NK-92 treated with Interleukin-12 subunit alpha and Interleukin-12 subunit beta, amount 100 ng/mL, for 24 hours (cell line): ENCODE results near the gene AKT1.

Source experiments
- DNase-seq: peaks from one replicate; lab custom pipeline; 2025; lab: John Stamatoyannopoulos, UW

Gene AKT1

GRCh38 chr14:104786091-104786586, 9.4 kb downstream of the AKT1 start:
- DNase-seq: no peak

- no peak for DNase-seq
These were observed 9.9 kb downstream of the AKT1 start for GRCh38 chr14:104785708-104786080.

- no peak for DNase-seq
These were observed 10.5 kb downstream of the AKT1 start for GRCh38 chr14:104784846-104785707.

GRCh38 chr14:104784218-104784568, 11.4 kb downstream of the AKT1 start:
- DNase-seq: no peak

GRCh38 chr14:104783484-104784217, 11.9 kb downstream of the AKT1 start:
- no peak for DNase-seq

GRCh38 chr14:104782808-104783139, 12.8 kb downstream of the AKT1 start:
- DNase-seq: no peak

- DNase-seq: no peak
These were observed 13.3 kb downstream of the AKT1 start for GRCh38 chr14:104782086-104782807.

- no peak for DNase-seq
These were observed 14.1 kb downstream of the AKT1 start for GRCh38 chr14:104781271-104782077.

- DNase-seq: no peak
These were observed 15.0 kb downstream of the AKT1 start for GRCh38 chr14:104780513-104781030.

- no peak for DNase-seq
These were observed 15.6 kb downstream of the AKT1 start for GRCh38 chr14:104779776-104780512.

- DNase-seq: no peak
These were observed 16.7 kb downstream of the AKT1 start for GRCh38 chr14:104778694-104779331.

GRCh38 chr14:104777808-104778249, 17.7 kb downstream of the AKT1 start:
- no peak for DNase-seq

GRCh38 chr14:104776961-104777807, 18.4 kb downstream of the AKT1 start:
- DNase-seq: no peak

- DNase-seq: no peak
These were observed 19.1 kb downstream of the AKT1 start for GRCh38 chr14:104776481-104776880.

- no peak for DNase-seq
These were observed 20.5 kb downstream of the AKT1 start for GRCh38 chr14:104775073-104775489.

- no peak for DNase-seq
These were observed 21.0 kb downstream of the AKT1 start for GRCh38 chr14:104774453-104775072.

GRCh38 chr14:104773505-104774452, 21.8 kb downstream of the AKT1 start:
- DNase-seq: no peak
